A549 (cell line): Measurements from ENCODE around the gene SMARCB1. TPM values are rescaled to one million over a fixed set of nuclear protein-coding genes. Genes with fewer than 3 reads are reported as not detected.

Experiments used
- ATAC-seq, 2 experiments: fragments of 200-7000 bp in 1 of 2; fragments of >200 bp in 1 of 2; cut with Nextera tagmentation in 1 of 2; cut with Tn5 transposase in 1 of 2; 3 replicates each; pipeline versions ENCODE4 v1.8.0 to v1.9.1; 2018 to 2020; ENCODE audit warnings: mild to moderate bottlenecking in 1 of 2, moderate library complexity in 1 of 2
- CTCF ChIA-PET: fragments of 300-600 bp; sonication (Branson Sonifier 250); formaldehyde crosslinking; extraction: SDS; loops from one replicate; lab custom pipeline; 2021; ENCODE audit warnings: antibody characterized with exemption, inconsistent platforms; lab: Yijun Ruan, JAX
- POLR2A ChIA-PET: fragments of 350-600 bp; formaldehyde crosslinking; extraction: SDS; loops from one replicate; lab custom pipeline; 2021; ENCODE audit warnings: antibody characterized with exemption, inconsistent platforms; lab: Yijun Ruan, JAX
- DNase-seq, 2 experiments: peaks; one replicate each; pipeline versions ENCODE4 v3.0.0 to v3.0.0-alpha.2; 2011 to 2016; ENCODE audit warnings: low read depth in 1 of 2, low spot score in 1 of 2
- FAIRE-seq: peaks from 2 replicates; lab custom pipeline; 2011; peaks lifted over from hg19 to GRCh38; lab: Jason Lieb, UNC
- H3K27ac ChIP-seq, 2 experiments: fragments of >200 bp; sonication (Bioruptor Twin); formaldehyde crosslinking; 3 replicates each; pipeline ENCODE4 v1.5.1; 2016 to 2017
- H3K4me1 ChIP-seq: fragments of >200 bp; sonication (Bioruptor Twin); formaldehyde crosslinking; 3 replicates; pipeline ENCODE4 v1.6.1; 2016
- H3K4me2 ChIP-seq: fragments of >200 bp; sonication (Bioruptor Twin); formaldehyde crosslinking; 3 replicates; pipeline ENCODE4 v1.6.1; 2016
- H3K4me3 ChIP-seq: fragments of >200 bp; sonication (Bioruptor Twin); formaldehyde crosslinking; 3 replicates; pipeline ENCODE4 v1.5.1; 2016
- H3K9me3 ChIP-seq: fragments of >200 bp; sonication (Bioruptor Twin); formaldehyde crosslinking; 3 replicates; pipeline ENCODE4 v1.6.1; 2016
- CBX8 ChIP-seq: fragments of 200-600 bp; sonication (generic); IDR thresholded peaks from 2 replicates; pipeline ENCODE4 v1.6.1; 2016
- CTCF ChIP-seq: fragments of >200 bp; sonication (Bioruptor Twin); formaldehyde crosslinking; IDR thresholded peaks from 3 replicates; pipeline ENCODE4 v1.5.1; 2016
- EHF ChIP-seq: fragments of 250-450 bp; sonication (Bioruptor Pico); IDR thresholded peaks from 2 replicates; pipeline ENCODE4 v1.5.0; 2020; ENCODE audit warnings: mild to moderate bottlenecking
- EHMT2 ChIP-seq: fragments of 200-600 bp; sonication (generic); IDR thresholded peaks from 2 replicates; pipeline ENCODE4 v1.6.1; 2016; ENCODE audit warnings: antibody characterized with exemption, low read depth, mild to moderate bottlenecking, moderate library complexity
- EP300 ChIP-seq, 2 experiments: fragments of >200 bp; sonication (Bioruptor Twin); formaldehyde crosslinking; IDR thresholded peaks; 2 replicates in 1 of 2; 3 replicates in 1 of 2; pipeline ENCODE4 v1.6.1; 2016 to 2017
- ESRRA ChIP-seq: fragments of 150-350 bp; IDR thresholded peaks from 2 replicates; pipeline ENCODE4 v1.6.1; 2014; ENCODE audit warnings: mild to moderate bottlenecking, low read length, borderline replicate concordance
- FOSB ChIP-seq: fragments of 250-450 bp; sonication (Bioruptor Pico); IDR thresholded peaks from 2 replicates; pipeline ENCODE4 v1.5.0; 2020; ENCODE audit warnings: mild to moderate bottlenecking, moderate library complexity
- FOSL2 ChIP-seq, 2 experiments: fragments of 450-650 bp in 1 of 2; fragments of >200 bp in 1 of 2; sonication (Bioruptor Twin) in 1 of 2; formaldehyde crosslinking; IDR thresholded peaks; 2 replicates each; pipeline versions ENCODE4 v1.5.0 to v1.6.1; 2016 to 2020; ENCODE audit warnings: mild to moderate bottlenecking in 1 of 2, moderate library complexity in 1 of 2
- HEYL ChIP-seq: fragments of 250-450 bp; sonication (Bioruptor Pico); IDR thresholded peaks from 2 replicates; pipeline ENCODE4 v1.8.0; 2021; ENCODE audit warnings: mild to moderate bottlenecking, moderate library complexity
- HOXA7 ChIP-seq: fragments of 250-450 bp; sonication (Bioruptor Pico); IDR thresholded peaks from 2 replicates; pipeline ENCODE4 v1.5.0; 2020; ENCODE audit warnings: mild to moderate bottlenecking, moderate library complexity
- HOXB13 ChIP-seq: fragments of 250-450 bp; sonication (Bioruptor Pico); IDR thresholded peaks from 2 replicates; pipeline ENCODE4 v1.5.0; 2020; ENCODE audit warnings: low read depth, mild to moderate bottlenecking, moderate library complexity
- HOXB5 ChIP-seq: fragments of 250-450 bp; sonication (Bioruptor Pico); IDR thresholded peaks from 2 replicates; pipeline ENCODE4 v1.5.0; 2020; ENCODE audit warnings: mild to moderate bottlenecking, moderate library complexity
- MAFK ChIP-seq: fragments of 450-650 bp; IDR thresholded peaks from 2 replicates; pipeline ENCODE4 v1.6.1; 2014; ENCODE audit not compliant: partially characterized antibody
- MAX ChIP-seq: IDR thresholded peaks from 2 replicates; pipeline ENCODE4 v1.6.1; 2012
- MAZ ChIP-seq: fragments of 150-350 bp; IDR thresholded peaks from 2 replicates; pipeline ENCODE4 v1.6.1; 2014; ENCODE audit warnings: antibody characterized with exemption, low read depth, low read length, borderline replicate concordance
- MYC ChIP-seq: IDR thresholded peaks from 2 replicates; pipeline ENCODE4 v1.6.1; 2012; ENCODE audit warnings: mild to moderate bottlenecking, inconsistent platforms, low read length, improper control_type of control experiment, borderline replicate concordance
- NFE2L2 ChIP-seq: fragments of 150-350 bp; conservative IDR thresholded peaks from 2 replicates; pipeline ENCODE4 v1.6.1; 2014; ENCODE audit warnings: low read length
- NPAS2 ChIP-seq: fragments of 250-450 bp; sonication (Bioruptor Pico); IDR thresholded peaks from 2 replicates; pipeline ENCODE4 v1.8.0; 2022; ENCODE audit warnings: mild to moderate bottlenecking, moderate library complexity, borderline replicate concordance
- RARB ChIP-seq: fragments of 250-450 bp; sonication (Bioruptor Pico); IDR thresholded peaks from 2 replicates; pipeline ENCODE4 v1.8.0; 2021; ENCODE audit warnings: mild to moderate bottlenecking, moderate library complexity
- RCOR1 ChIP-seq: fragments of 150-350 bp; IDR thresholded peaks from 2 replicates; pipeline ENCODE4 v1.6.1; 2014; ENCODE audit warnings: antibody characterized with exemption, low read length, low read depth
- REST ChIP-seq: fragments of 200-600 bp; sonication (generic); IDR thresholded peaks from 2 replicates; pipeline ENCODE4 v1.6.1; 2016; ENCODE audit warnings: antibody characterized with exemption, mild to moderate bottlenecking, moderate library complexity
- SREBF2 ChIP-seq: fragments of 450-650 bp; IDR thresholded peaks from 2 replicates; pipeline ENCODE4 v1.6.1; 2014; ENCODE audit warnings: mild to moderate bottlenecking, moderate library complexity
- ZNF302 ChIP-seq: fragments of 250-450 bp; sonication (Bioruptor Pico); IDR thresholded peaks from 2 replicates; pipeline ENCODE4 v1.9.0; 2021; ENCODE audit warnings: inconsistent platforms, mild to moderate bottlenecking, moderate library complexity
- ZSCAN20 ChIP-seq: fragments of 250-450 bp; sonication (Bioruptor Pico); IDR thresholded peaks from 2 replicates; pipeline ENCODE4 v1.8.0; 2022; ENCODE audit warnings: mild to moderate bottlenecking, moderate library complexity
- WGBS: methylation state at CpG from one replicate; pipeline ENCODE4 v1.1.6; 2017; ENCODE audit errors: missing lambda C conversion rate; 5-methylcytosine and 5-hydroxymethylcytosine counted together
- polyA plus RNA-seq, 4 experiments: library from polyadenylated mRNA; depleted of rRNA in 3 of 4; stranded (reverse); fragments of >200 nt; fragmentation: RNase III in 1 of 4; extraction: RNeasy Plus Mini Kit Qiagen cat#74134 plus additional on column Dnase treatment in 1 of 4; gene quantifications; 2 replicates in 3 of 4; 3 replicates in 1 of 4; pipeline ENCODE4 v1.2.3, GENCODE V29; 2011 to 2017

Gene SMARCB1
- polyA plus RNA-seq, 2 of the 4 experiments (the other 2 are of a cell fraction): 65.6 to 133 TPM

- FAIRE-seq (no peak), ATAC-seq (no peak)
- H3K27ac ChIP-seq: no peak overlapping the region
- H3K4me1 ChIP-seq: no peaks in the 10 kb centered on the region
- no peaks in the 10 kb centered on the region for H3K9me3 ChIP-seq
- no peak overlapping the region for H3K4me3 ChIP-seq
- 94% methylated on average over 5 of the region's 6 CpGs for WGBS
- H3K4me2 ChIP-seq: no peak overlapping the region
- TF ChIP-seq ZNF302 (no peak), MAX (no peak), NPAS2 (no peak), REST (no peak), ESRRA (no peak), RCOR1 (no peak), HOXB5 (CRISPR knock-in tag) (no peak), HOXB13 (CRISPR knock-in tag) (no peak), RARB (CRISPR knock-in tag) (no peak), FOSL2 (IDR thresholded peaks at IDR 0.05) (no peak), FOSL2 (CRISPR knock-in tag; IDR thresholded peaks at IDR 0.05) (no peak), MAFK (no peak), CBX8 (no peak), EHF (no peak), SREBF2 (no peak), ZSCAN20 (CRISPR knock-in tag) (no peak), EP300 (IDR thresholded peaks at IDR 0.05) (no peak)
- TF ChIP-seq, all 56 proteins: peak for 0
- ChIA-PET CTCF (interaction anchor here (1.1 kb wide), 1 partner anchor 7 kb away, joined by 3 read pairs; no protein-coding TSS in a partner anchor), POLR2A (interaction anchor here (1.9 kb wide), 1 partner anchor 35 kb away, joined by 6 read pairs; the partner anchor contains the start of gene SLC2A11)
- no peak for DNase-seq
Measured at GRCh38 chr22:23822101-23822671, 35.4 kb downstream of the SMARCB1 start.

- no peak overlapping the region for H3K27ac ChIP-seq
- no peak overlapping the region for H3K4me2 ChIP-seq
- FAIRE-seq (no peak), ATAC-seq (no peak), DNase-seq (no peak)
- POLR2A ChIA-PET: interaction anchor here (1.9 kb wide), 1 partner anchor 34 kb away, joined by 6 read pairs; the partner anchor contains the start of gene SLC2A11
- CTCF ChIA-PET: interaction anchor here (1.1 to 4.4 kb wide), 3 partner anchors 8 to 55 kb away, joined by 3 to 21 read pairs (median 12); partner anchors contain the start of gene CHCHD10
- no peak overlapping the region for H3K4me3 ChIP-seq
- 93% methylated on average over 9 of the region's 14 CpGs for WGBS
- no peaks in the 10 kb centered on the region for H3K9me3 ChIP-seq
- no peaks in the 10 kb centered on the region for H3K4me1 ChIP-seq
- TF ChIP-seq CTCF (no peak), NFE2L2 (no peak), RARB (CRISPR knock-in tag) (no peak), MAX (no peak), MAZ (no peak), HEYL (CRISPR knock-in tag) (no peak), FOSB (no peak), EHMT2 (no peak), MYC (no peak), HOXA7 (CRISPR knock-in tag) (no peak)
Measured at GRCh38 chr22:23823331-23823791, 36.6 kb downstream of the SMARCB1 start.
